H1 (cell line): ENCODE measurements around the gene POPDC2. TPM values are rescaled to one million over a fixed set of nuclear protein-coding genes. Genes with fewer than 3 reads are reported as not detected.

Experiments used
- CHD7 ChIP-seq: fragments of 300-600 bp; sonication (generic); IDR thresholded peaks from 2 replicates; pipeline ENCODE4 v1.7.1; 2012; ENCODE audit warnings: low read length, moderate library complexity, mild to moderate bottlenecking, inconsistent platforms; ENCODE audit not compliant: insufficient replicate concordance
- polyA plus RNA-seq, 7 experiments: library from polyadenylated mRNA; depleted of rRNA in 3 of 7; stranded (reverse) in 5 of 7; unstranded in 2 of 7; fragments of >200 nt in 5 of 7; fragments of 200-250 nt in 2 of 7; gene quantifications; 1 replicate in 5 of 7; 2 replicates in 1 of 7; 4 replicates in 1 of 7; pipeline versions ENCODE4 v1.2.1 to v1.2.3, GENCODE V29; 2011 to 2013; ENCODE audit warnings: missing spikeins in 2 of 7, mixed read lengths in 2 of 7
- total RNA-seq: library from RNA; stranded (reverse); fragmentation: NEBNext Ultra II Directional; extraction: Animal tissue kit (Norgen Biotek cat#: 25700); gene quantifications from 2 replicates; pipeline ENCODE4 v1.2.1, GENCODE V29; 2021

Gene POPDC2
- total and polyA plus RNA-seq, 2 of the 8 experiments (the other 6 are each of a cell fraction or from before 2014, with no cell fraction given), result 0.65 to 1.1 TPM

DNA sequence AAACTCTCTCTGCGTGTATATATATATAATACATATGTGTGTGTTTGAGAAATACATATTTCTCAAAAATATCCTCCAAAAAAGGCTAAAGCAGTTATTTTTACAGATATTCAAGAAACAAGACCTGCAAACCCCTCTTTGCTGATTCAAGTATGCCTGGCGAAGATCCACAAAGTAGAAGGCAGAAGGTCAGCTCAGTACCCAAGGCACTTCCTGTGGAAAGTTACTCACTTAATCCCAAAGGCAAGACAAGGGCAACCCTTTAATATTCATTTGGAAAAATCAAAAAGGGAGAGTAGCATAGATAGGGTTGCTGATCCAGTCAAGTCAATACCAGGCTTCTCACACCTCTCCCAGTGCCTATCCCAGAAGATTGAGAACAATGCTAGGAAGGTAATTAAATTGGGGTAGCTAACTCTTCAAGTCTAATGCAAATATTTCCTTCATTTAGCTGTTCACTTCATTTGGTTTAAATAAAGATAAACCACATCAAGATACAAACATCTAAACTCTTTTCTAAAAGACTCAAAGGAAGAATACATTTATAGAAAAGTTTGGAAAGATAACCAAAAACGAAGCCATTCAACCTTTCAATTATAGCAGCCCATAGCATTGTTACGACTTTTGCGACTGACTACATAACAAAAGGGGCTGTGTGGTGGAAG lies 9.6 kb upstream of the POPDC2 start (continued):
- TF ChIP-seq CHD7, result no peak
